NCI-H460 (cell line): ENCODE data around the gene TBC1D3B. TPM values are rescaled to one million over a fixed set of nuclear protein-coding genes. Genes with fewer than 3 reads are reported as not detected.
"Not testable (repeated sequence)": the region's sequence is repeated elsewhere in the genome, so short reads cannot be mapped to it uniquely, and the experiment has no call there.

Source experiments
- DNase-seq: peaks from one replicate; pipeline ENCODE4 v3.0.0-alpha.2; 2016; ENCODE audit warnings: low read depth; ENCODE audit errors: extremely low read depth
- total RNA-seq: library from RNA; depleted of rRNA; stranded (reverse); fragments of >200 nt; shearing (Covaris generic); gene quantifications from 2 replicates; pipeline ENCODE4 v1.2.3, GENCODE V29; 2014

The TBC1D3B gene
- total RNA-seq, 1 experiment from 2014 or later, result 0.97 TPM

GRCh38 chr17:36182176-36183000, 6.0 kb upstream of the TBC1D3B start:
- no peak for DNase-seq

DNA sequence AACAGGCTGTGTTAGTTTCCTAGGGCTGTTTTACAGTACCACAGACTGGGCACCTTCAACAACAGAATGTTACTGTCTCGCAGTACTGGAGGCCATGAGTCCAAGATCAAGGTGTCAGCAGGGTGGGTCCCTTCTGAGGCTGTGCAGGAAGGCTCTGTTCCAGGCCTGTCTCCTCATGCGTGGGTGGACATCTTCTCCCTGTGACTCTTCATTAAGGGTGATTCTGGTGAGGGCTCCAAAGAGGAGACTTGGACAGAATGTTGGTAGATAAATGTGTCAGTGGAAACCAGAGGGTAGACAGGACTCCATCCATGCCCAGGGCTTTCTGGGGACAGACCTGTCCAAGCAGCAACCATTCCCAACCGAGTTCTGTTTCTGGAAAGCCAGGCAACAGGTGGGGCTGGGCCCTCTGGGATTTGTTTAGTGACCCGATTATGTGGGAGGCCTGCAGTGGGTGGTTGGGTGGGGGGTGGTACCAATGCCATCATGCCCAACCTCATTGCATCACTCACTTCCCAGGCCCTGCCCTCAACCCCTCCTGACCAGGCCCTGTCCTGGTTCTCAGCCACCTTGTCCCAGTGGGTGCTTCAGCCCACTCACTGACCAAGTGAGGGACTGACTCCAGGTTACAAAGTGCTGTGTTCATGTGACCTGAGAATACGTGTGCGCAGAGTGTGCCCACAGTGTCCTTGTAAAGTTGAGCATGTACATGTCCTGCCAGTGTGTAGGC, 5.2 kb upstream of the TBC1D3B start:
- DNase-seq, result not testable (repeated sequence)

DNA sequence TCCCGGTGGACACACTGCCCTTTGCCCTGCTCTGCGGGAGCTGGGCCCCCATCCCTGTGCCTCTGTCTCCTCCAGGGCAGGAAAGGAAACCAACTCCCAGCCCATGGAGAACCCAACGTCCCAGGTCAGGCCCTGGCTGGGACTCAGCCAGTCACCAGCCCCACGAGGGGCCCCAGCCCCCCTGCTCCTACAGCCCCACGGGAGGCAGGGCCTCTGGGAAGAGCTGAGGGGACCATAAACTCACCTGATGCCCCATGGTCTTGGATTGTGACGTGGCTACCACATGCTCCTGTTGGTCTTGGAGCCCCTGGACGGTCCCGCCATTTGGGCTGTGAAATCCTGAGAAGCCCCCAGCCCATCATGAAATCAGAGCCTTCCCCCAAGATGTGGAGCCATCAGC, 7.6 kb downstream of the TBC1D3B start:
- not testable (repeated sequence) for DNase-seq

DNA sequence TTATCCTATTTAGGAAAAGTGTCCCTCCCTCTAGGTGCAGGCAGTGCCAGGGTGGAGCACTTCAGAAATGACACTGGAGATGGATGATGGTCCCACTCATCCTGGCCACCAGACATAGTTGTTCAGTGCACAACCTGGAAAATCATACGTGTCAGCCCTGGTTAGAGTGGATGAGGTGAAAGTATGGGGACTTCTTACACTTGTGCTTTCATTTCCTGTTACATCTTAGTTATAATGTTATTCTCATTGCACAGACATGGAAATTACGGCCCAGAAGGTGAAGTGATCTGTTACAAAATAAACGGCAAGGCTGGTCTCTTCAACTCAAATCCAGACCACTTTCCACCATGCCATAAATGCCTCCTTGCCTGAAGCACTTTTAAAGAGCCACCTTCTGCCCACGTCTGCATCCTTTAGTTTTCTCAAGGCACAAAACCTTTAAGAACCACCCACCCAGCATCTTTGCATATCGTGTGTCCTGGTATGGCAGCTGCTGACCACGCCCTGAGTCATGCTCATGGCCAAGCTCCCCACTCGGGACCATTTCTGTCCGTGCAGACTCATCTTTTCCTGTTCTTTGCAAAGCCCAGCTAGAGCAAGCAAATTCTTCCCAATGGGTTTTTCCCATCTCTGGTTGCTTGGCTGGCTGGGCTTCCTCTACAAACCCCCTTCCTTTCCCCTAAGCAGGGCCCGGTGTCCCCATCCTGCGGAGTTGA, 22.4 kb downstream of the TBC1D3B start:
- no peak for DNase-seq

GRCh38 chr17:36152639-36153120, 23.8 kb downstream of the TBC1D3B start:
- DNase-seq, result no peak

DNA sequence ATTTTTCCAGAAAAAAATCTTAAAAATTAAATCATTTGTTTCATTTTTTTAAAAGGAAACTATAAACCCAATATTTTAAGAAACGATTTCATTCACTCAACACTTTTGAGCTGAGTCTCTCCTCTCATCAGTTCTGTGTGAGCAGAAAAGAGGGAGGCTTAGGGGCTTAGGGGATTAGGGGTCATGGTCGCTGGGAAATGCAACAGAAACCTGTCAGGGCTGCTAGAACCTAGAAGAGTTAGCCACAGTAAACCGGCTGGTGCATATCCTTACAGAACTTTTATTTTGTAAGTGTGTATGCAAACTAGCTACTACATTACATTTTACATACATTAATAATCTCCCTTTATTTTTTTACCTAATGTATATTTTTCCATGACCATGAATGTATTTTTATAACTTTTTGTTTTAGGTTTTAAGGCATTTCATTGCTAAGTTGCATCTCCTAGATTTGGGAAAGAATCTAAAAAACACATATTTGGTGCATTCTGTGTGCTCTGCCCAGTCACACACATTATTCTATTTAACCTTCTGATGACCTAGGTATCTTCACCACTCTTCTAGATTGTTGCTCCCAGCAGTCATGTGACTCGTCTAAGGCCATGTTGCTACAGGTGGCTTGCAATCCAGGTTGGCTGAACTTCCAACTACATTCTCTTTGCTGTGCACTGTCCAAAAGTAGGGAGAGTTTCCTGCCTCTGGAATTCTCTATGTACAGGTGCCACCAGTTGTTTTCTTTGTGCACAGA, 24.4 kb downstream of the TBC1D3B start:
- no peak for DNase-seq

- DNase-seq, result no peak
These were observed 27.1 kb downstream of the TBC1D3B start for GRCh38 chr17:36149296-36149820.

DNA sequence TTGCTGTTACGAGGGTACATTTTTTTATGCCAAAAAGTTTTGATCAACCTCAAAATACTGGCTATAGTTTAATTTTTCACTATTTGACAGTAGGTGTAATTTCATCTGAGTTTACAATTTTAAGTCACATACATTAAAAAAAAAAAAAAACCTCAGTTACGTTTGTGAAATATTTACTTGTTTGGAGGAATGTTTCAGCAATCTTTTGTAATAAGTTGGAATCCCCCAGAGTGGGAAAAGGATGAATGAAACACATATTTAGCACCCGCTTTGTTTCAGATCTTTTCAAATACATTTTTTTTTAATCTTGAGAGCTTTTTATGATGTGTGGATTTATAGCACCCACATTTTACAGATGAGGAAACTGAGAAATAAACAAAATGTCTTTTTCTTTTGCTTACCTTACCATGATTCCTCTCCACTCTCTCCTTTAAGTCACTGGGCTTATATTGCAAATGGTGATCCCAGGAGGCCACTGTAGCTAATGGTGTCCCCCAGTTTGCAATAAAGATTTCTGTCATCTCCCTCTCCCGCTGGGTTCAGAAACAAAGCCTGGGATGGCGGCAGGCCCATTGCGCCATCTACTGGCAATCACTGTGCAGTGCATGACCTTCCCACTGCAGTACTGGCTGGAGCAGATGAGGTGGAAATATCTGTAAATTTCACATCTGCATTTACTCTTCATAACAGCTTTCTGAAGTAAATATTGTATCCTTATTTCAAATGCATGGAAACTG, 27.7 kb downstream of the TBC1D3B start:
- peak; percentile 67 for DNase-seq

GRCh38 chr17:36147601-36148000, 28.8 kb downstream of the TBC1D3B start:
- DNase-seq, result no peak

DNA sequence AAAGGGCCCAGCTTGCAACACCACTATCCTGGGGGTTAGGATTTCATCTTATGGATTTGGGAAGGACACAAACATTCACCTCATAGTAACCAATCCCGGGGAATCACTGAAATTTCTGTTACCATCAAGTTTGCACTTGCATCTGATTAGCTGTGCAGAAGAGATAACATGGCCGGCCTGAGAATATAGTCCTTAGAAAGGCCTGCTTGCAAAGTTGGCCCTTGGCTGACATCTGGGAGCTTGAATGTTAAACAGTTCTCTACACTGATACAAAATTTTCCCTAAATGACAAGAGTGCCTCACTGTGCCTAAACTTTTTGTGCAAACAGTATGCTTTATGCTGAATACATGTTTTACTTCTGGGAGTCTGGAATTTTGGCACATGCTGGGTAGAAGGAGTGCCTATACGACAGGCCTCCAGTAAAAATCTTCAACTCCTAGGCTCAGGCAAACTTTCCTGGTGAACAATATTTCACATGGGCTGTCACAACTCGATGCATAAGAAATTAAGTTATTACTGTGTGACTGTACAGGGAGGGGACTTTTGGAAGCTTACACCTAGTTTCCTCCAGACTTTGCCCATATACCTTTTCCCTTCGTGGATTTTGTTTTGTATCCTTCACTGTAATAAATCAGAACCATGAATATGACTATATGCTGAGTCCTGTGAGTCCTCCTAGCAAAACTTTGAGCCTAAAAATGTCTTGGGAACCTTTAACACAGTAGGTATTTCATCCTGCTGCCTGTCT, 31.3 kb downstream of the TBC1D3B start:
- DNase-seq, result no peak

DNA sequence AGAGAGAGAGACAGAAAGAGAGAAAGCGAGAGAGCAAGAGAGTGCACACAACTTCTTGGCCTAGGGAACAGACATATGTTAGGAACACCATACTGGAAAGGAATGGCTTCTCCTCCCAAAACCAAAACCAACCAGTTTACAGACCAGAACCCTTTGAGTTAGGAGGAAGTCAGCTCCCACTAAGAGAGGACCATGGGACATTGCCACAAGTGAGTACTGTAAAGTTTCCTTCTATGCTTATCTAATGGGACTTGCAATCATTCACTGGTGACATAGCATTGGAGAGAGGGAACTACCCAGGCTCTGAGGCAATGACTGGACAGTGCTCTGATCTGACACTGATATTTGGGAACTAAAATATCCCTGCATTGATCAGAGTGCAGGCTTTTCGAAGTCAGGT, 32.4 kb downstream of the TBC1D3B start:
- DNase-seq, result no peak

- DNase-seq, result no peak
These were observed 33.6 kb downstream of the TBC1D3B start for GRCh38 chr17:36142806-36143205.

GRCh38 chr17:36142235-36142634, 34.2 kb downstream of the TBC1D3B start:
- DNase-seq, result no peak

- no peak for DNase-seq
These were observed 40.0 kb downstream of the TBC1D3B start for GRCh38 chr17:36136439-36136838.

DNA sequence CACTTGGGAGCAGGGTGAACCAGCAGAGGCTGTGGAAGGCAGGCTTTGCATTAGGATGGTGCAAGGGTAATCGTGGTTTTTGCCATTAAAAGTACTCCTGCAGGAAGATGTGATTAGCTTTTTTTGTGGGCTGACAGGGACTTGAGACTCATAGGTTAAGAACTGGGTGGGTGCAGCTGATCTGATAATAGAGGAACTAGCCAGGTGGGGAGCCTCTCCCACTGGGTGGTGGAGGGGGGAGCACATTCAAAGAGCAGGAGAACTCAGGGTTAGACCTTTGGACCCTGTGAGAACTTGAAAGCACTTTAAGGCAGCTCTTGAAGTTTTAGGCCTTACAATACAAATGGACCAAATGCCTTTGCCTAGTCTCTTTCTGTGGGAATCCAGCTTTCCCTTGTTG, 40.4 kb downstream of the TBC1D3B start:
- DNase-seq, result no peak

GRCh38 chr17:36135465-36135864, 41.0 kb downstream of the TBC1D3B start:
- no peak for DNase-seq

GRCh38 chr17:36133602-36134236, 42.7 kb downstream of the TBC1D3B start:
- DNase-seq, result no peak

- DNase-seq, result no peak
These were observed 44.0 kb downstream of the TBC1D3B start for GRCh38 chr17:36132421-36132831.
